ENCODE results near the gene EHD2. TPM values are rescaled to one million over a fixed set of nuclear protein-coding genes. Genes with fewer than 3 reads are reported as not detected.
"Not testable (repeated sequence)": the region's sequence is repeated elsewhere in the genome, so short reads cannot be mapped to it uniquely, and the experiment has no call there.

The EHD2 gene
- total RNA-seq, 1 experiment from 2014 or later: 60.5 TPM

- peaks cover 44% of the 10 kb centered on the region for H3K79me2 ChIP-seq (ENCODE audit: insufficient read depth, low read length)
- intact Hi-C loops (cut with micrococcal nuclease): no loop called here
- no peak overlapping the region for H3K27ac ChIP-seq (ENCODE audit: low read depth, low read length)
- no peak overlapping the region for H2AFZ ChIP-seq (ENCODE audit: low read depth, low read length, poor library complexity, severe bottlenecking)
- H3K4me2 ChIP-seq (ENCODE audit: low read length): no peak overlapping the region
- no peaks in the 10 kb centered on the region for H4K20me1 ChIP-seq (ENCODE audit: insufficient read depth)
- TF ChIP-seq JUND (IDR thresholded peaks at IDR 0.05) (no peak), ZNF274 (IDR thresholded peaks at IDR 0.05; ENCODE audit: low read depth, low read length) (no peak)
- H3K9ac ChIP-seq (ENCODE audit: low read length): no peak overlapping the region
- no peaks in the 10 kb centered on the region for H3K27me3 ChIP-seq (ENCODE audit: insufficient read depth, low read length)
- DNase-seq (ENCODE audit: low read depth, low spot score) (no peak), ATAC-seq (no peak)
- peaks cover 3 to 12% of the 10 kb centered on the region in 2 experiments; a peak in 1 of 4 replicates for H3K36me3 ChIP-seq (ENCODE audit: control insufficient read depth in 1 of 2, insufficient read depth in 2 of 2, low read length in 2 of 2)
- no TSS peak for BruUV-seq (replicated peaks)
- RAD21 ChIA-PET (ENCODE audit: low non-redundant PET in 1 of 2, low total read pairs in 2 of 2, uncharacterized antibody in 2 of 2, unreplicated experiment in 2 of 2): no interaction called here
- H3K9me3 ChIP-seq (ENCODE audit: control insufficient read depth in 1 of 2, insufficient read depth in 1 of 2, low read depth in 1 of 2, low read length in 2 of 2): no peaks in the 10 kb centered on the region
- CTCF ChIA-PET: no interaction called here
- H3K4me1 ChIP-seq (ENCODE audit: control insufficient read depth in 1 of 2, insufficient read depth in 2 of 2, low read length in 2 of 2): peaks cover 5 to 17% of the 10 kb centered on the region in 2 experiments; a peak in 3 of 4 replicates
- no peaks in the 10 kb centered on the region for H3K9me2 ChIP-seq (ENCODE audit: insufficient read depth)
- POLR2A ChIA-PET: interaction anchor here (1.8 kb wide), 1 partner anchor 12 kb away, joined by 4 read pairs; no protein-coding TSS in a partner anchor
- H3K4me3 ChIP-seq (replicated peaks in 1 of 2; ENCODE audit: low read depth in 1 of 2, low read length in 2 of 2): no peak overlapping the region
Measured at GRCh38 chr19:47716270-47716937, 3.2 kb downstream of the EHD2 start.

DNA sequence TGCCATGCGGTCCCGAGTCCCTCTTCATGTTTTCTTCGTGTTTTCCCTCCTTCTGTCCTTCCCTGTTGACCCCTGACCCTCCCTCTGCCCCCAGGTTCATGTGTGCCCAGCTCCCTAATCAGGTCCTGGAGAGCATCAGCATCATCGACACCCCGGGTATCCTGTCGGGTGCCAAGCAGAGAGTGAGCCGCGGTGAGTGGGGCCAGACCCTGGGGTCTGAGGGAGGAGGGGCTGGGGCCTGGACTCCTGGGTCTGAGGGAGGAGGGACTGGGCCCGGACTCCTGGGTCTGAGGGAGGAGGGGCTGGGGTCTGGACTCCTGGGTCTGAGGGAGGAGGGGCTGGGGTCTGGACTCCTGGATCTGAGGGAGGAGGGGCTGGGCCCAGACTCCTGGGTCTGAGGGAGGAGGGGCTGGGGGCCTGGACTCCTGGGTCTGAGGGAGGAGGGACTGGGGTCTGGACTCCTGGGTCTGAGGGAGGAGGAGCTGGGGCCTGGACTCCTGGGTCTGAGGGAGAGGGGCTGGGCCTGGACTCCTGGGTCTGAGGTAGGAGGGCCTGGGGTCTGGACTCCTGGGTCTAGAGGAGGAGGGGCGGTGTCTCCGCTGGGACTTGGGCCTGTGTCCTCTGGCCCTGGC lies 5.3 kb downstream of the EHD2 start:
- BruUV-seq (replicated peaks); intact Hi-C loops (cut with micrococcal nuclease); CTCF ChIA-PET; H4K20me1 ChIP-seq (ENCODE audit: insufficient read depth); H3K27ac ChIP-seq (ENCODE audit: low read depth, low read length); H3K9me3 ChIP-seq (ENCODE audit: control insufficient read depth in 1 of 2, insufficient read depth in 1 of 2, low read depth in 1 of 2, low read length in 2 of 2); H2AFZ ChIP-seq (ENCODE audit: low read depth, low read length, poor library complexity, severe bottlenecking); H3K9ac ChIP-seq (ENCODE audit: low read length); H3K27me3 ChIP-seq (ENCODE audit: insufficient read depth, low read length); DNase-seq (ENCODE audit: low read depth, low spot score); H3K4me3 ChIP-seq (replicated peaks in 1 of 2; ENCODE audit: low read depth in 1 of 2, low read length in 2 of 2); H3K4me2 ChIP-seq (ENCODE audit: low read length); ATAC-seq; H3K9me2 ChIP-seq (ENCODE audit: insufficient read depth): not testable (repeated sequence)
- ChIA-PET RAD21 (ENCODE audit: low non-redundant PET in 1 of 2, low total read pairs in 2 of 2, uncharacterized antibody in 2 of 2, unreplicated experiment in 2 of 2) (interaction anchor here in 1 of 2 experiments (0.7 kb wide), 1 partner anchor 326 kb away, joined by 3 read pairs; no protein-coding TSS in a partner anchor), POLR2A (interaction anchor here (0.6 to 1.2 kb wide), 2 partner anchors 27 to 29 kb away, joined by 3 read pairs; partner anchors contain the start of gene NOP53)
- Histone ChIP-seq H3K79me2 (ENCODE audit: insufficient read depth, low read length) (peaks cover 40% of the 10 kb centered on the region), H3K36me3 (ENCODE audit: control insufficient read depth in 1 of 2, insufficient read depth in 2 of 2, low read length in 2 of 2) (peaks cover 3 to 12% of the 10 kb centered on the region in 2 experiments; a peak in 1 of 4 replicates), H3K4me1 (ENCODE audit: control insufficient read depth in 1 of 2, insufficient read depth in 2 of 2, low read length in 2 of 2) (peaks cover 9 to 32% of the 10 kb centered on the region in 2 experiments; a peak in 3 of 4 replicates)

Measured in HCT116 (cell line).